ENCODE data around the gene C4orf51.

DNA sequence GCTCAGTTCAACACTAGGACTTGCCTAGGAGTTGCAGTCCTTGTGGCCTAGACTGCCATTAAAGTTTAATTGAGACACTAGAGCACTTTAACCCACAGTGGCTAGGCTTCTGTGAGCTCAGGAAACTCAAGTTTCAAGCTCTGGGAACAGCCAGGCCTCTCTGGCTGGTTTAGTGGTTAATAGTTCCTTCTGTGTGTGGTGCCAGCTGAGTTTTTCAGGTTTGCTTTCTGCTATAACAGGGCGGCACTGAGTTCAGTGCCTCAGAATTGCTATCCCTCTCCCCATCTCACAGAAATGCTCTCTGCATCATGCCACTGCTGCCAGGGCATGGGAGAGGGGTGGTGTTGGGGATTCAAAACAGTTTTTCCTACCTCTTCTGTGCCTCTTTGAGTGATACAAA lies 44.8 kb upstream of the C4orf51 start:
- TF ChIP-seq, protein P1, sequence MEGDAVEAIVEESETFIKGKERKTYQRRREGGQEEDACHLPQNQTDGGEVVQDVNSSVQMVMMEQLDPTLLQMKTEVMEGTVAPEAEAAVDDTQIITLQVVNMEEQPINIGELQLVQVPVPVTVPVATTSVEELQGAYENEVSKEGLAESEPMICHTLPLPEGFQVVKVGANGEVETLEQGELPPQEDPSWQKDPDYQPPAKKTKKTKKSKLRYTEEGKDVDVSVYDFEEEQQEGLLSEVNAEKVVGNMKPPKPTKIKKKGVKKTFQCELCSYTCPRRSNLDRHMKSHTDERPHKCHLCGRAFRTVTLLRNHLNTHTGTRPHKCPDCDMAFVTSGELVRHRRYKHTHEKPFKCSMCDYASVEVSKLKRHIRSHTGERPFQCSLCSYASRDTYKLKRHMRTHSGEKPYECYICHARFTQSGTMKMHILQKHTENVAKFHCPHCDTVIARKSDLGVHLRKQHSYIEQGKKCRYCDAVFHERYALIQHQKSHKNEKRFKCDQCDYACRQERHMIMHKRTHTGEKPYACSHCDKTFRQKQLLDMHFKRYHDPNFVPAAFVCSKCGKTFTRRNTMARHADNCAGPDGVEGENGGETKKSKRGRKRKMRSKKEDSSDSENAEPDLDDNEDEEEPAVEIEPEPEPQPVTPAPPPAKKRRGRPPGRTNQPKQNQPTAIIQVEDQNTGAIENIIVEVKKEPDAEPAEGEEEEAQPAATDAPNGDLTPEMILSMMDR (IDR thresholded peaks at IDR 0.05; ENCODE audit: control extremely low read depth in 1 of 3, insufficient read depth in 1 of 3, low read depth in 1 of 3, low read length in 3 of 3) = no peak
- TF ChIP-seq ZNF274 (IDR thresholded peaks at IDR 0.05; ENCODE audit: borderline replicate concordance, extremely low read depth, low read length) = no peak
- no peak for TF ChIP-seq GABPA (IDR thresholded peaks at IDR 0.05; ENCODE audit: borderline replicate concordance, insufficient read depth, low read length)
- no peak for TF ChIP-seq BRCA1 (IDR thresholded peaks at IDR 0.05; ENCODE audit: low read depth, low read length)

Measured in H1 (cell line).